Endodermal cell (in vitro differentiated cells): ENCODE results near the gene FKRP. TPM values are rescaled to one million over a fixed set of nuclear protein-coding genes. Genes with fewer than 3 reads are reported as not detected.
A peak's percentile ranks its signal among the peaks of the same experiment; 100 is the strongest.

Source experiments
- DNase-seq: peaks from one replicate; pipeline ENCODE4 v3.0.0-alpha.2; 2017
- H3K27ac ChIP-seq: 2 replicates; pipeline ENCODE4 v1.5.1; 2013; ENCODE audit warnings: mild to moderate bottlenecking, low read depth, low read length, moderate library complexity
- H3K27me3 ChIP-seq: 2 replicates; pipeline ENCODE4 v1.6.1; 2013; ENCODE audit warnings: mild to moderate bottlenecking, low read length, moderate library complexity; ENCODE audit not compliant: insufficient read depth, control insufficient read depth, poor library complexity, severe bottlenecking
- H3K36me3 ChIP-seq: 2 replicates; pipeline ENCODE4 v1.7.0; 2013; ENCODE audit warnings: mild to moderate bottlenecking, low read length, moderate library complexity; ENCODE audit not compliant: control insufficient read depth, insufficient read depth
- H3K4me1 ChIP-seq: one replicate; pipeline ENCODE4 v1.7.0; 2013; ENCODE audit warnings: low read length; ENCODE audit not compliant: control insufficient read depth, insufficient read depth
- H3K4me3 ChIP-seq: 2 replicates; pipeline ENCODE4 v1.5.1; 2013; ENCODE audit warnings: mild to moderate bottlenecking, low read length, moderate library complexity
- H3K9ac ChIP-seq: 2 replicates; pipeline ENCODE4 v1.6.1; 2013; ENCODE audit warnings: mild to moderate bottlenecking, low read length, moderate library complexity; ENCODE audit not compliant: poor library complexity, severe bottlenecking; ENCODE audit errors: extremely low read depth
- H3K9me3 ChIP-seq: 2 replicates; pipeline ENCODE4 v1.6.1; 2013; ENCODE audit warnings: mild to moderate bottlenecking, low read length, moderate library complexity; ENCODE audit not compliant: control insufficient read depth
- H3K27ac Mint-ChIP-seq: 2 replicates; pipeline ENCODE4 v1.8.0; 2020; ENCODE audit warnings: mixed read lengths
- H3K27me3 Mint-ChIP-seq: 2 replicates; pipeline ENCODE4 v1.8.0; 2021; ENCODE audit warnings: mild to moderate bottlenecking, mixed read lengths; ENCODE audit not compliant: insufficient read depth
- H3K36me3 Mint-ChIP-seq: 2 replicates; pipeline ENCODE4 v1.8.0; 2020; ENCODE audit warnings: low read depth, mixed read lengths
- H3K4me1 Mint-ChIP-seq: 2 replicates; pipeline ENCODE4 v1.8.0; 2020; ENCODE audit warnings: mixed read lengths
- H3K4me3 Mint-ChIP-seq: 2 replicates; pipeline ENCODE4 v1.8.0; 2020; ENCODE audit warnings: mild to moderate bottlenecking, moderate library complexity, mixed read lengths
- H3K9me3 Mint-ChIP-seq: 2 replicates; pipeline ENCODE4 v1.8.0; 2020; ENCODE audit warnings: mild to moderate bottlenecking, mixed read lengths
- WGBS, 2 experiments: methylation state at CpG; one replicate each; pipeline versions ENCODE4 v1.1.5 to v1.1.7; 2013; ENCODE audit warnings: missing lambda C conversion rate in 2 of 2, mixed read lengths in 1 of 2; ENCODE audit not compliant: insufficient coverage in 1 of 2, insufficient read length in 1 of 2; 5-methylcytosine and 5-hydroxymethylcytosine counted together
- total RNA-seq, 2 donors: library from RNA; stranded (reverse); fragmentation: NEBNext Ultra II Directional in 1 of 2; extraction: Animal tissue kit (Norgen Biotek cat#: 25700) in 1 of 2; gene quantifications; 2 replicates in 1 of 2; 3 replicates in 1 of 2; pipeline ENCODE4 v1.2.1, GENCODE V29; 2021
- TF ChIP-seq, protein P1 (sequence below): fragments of 200-600 bp; sonication (generic); conservative IDR thresholded peaks from 2 replicates; pipeline ENCODE4 v1.5.0; 2021; ENCODE audit warnings: antibody characterized with exemption, mild to moderate bottlenecking

The FKRP gene
- total RNA-seq, 2 donors from 2014 or later = 19.8 to 33.7 TPM

DNA sequence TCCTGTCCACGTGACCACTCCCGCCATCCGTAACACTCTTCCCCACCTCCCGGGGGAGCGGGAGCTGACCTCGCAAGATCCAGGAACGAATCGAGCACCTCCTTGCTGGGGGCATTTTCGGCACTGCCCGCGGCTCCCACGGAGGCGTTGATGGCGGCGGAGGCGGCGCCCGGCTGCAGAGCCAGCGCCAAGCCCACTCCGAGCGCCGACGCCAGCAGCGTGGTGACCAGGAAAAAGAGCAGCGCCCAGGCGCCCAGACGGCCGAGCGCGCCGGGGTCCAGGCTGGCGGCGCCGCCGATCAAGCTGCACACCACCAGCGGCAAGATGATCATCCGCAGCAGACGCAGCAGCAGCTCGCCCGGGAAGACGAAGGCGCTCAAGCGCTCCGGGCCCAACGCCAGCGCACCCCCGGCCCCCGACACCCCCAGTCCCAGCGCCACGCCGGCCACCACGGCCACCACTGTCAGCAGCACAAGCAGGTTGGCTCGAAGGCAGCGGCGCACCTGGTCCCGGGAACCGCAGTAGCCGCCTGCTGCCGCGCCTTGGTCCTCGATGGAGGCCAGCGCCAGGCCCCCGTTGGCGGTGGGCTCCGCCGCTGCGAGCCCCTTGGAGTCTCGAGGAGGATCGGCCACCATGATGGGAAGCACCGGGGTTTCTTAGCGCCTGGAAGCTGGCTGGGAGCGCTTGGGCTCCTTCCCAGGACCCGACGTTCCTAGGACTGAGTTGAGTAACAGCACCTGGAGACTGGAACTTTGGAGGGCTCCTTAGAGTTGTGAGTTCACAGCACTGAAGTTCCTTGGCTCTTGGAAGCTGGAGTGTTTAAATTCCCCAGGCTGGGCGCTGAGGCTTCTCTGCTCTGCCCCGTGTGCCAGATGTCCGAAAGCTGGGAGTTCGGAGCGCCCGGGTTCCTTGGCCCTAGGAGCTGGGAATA is 41.7 kb downstream of the FKRP start:
- Mint-ChIP-seq H3K4me1 (peaks cover 23% of the 10 kb centered on the region), H3K27ac (peak overlapping the region; percentile 91), H3K27me3 (peaks cover 42% of the 10 kb centered on the region), H3K9me3 (no peaks in the 10 kb centered on the region), H3K4me3 (peak overlapping the region; percentile 85), H3K36me3 (peaks cover 23% of the 10 kb centered on the region)
- 0% methylated on average over 42 to 80 of the region's 80 CpGs for WGBS, 2 experiments
- H3K9me3 ChIP-seq = no peaks in the 10 kb centered on the region
- peaks cover 16% of the 10 kb centered on the region for H3K27me3 ChIP-seq
- H3K9ac ChIP-seq = peak overlapping the region; percentile 77
- TF ChIP-seq, protein P1, sequence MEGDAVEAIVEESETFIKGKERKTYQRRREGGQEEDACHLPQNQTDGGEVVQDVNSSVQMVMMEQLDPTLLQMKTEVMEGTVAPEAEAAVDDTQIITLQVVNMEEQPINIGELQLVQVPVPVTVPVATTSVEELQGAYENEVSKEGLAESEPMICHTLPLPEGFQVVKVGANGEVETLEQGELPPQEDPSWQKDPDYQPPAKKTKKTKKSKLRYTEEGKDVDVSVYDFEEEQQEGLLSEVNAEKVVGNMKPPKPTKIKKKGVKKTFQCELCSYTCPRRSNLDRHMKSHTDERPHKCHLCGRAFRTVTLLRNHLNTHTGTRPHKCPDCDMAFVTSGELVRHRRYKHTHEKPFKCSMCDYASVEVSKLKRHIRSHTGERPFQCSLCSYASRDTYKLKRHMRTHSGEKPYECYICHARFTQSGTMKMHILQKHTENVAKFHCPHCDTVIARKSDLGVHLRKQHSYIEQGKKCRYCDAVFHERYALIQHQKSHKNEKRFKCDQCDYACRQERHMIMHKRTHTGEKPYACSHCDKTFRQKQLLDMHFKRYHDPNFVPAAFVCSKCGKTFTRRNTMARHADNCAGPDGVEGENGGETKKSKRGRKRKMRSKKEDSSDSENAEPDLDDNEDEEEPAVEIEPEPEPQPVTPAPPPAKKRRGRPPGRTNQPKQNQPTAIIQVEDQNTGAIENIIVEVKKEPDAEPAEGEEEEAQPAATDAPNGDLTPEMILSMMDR = no peak
- peak overlapping the region; percentile 93 for H3K4me3 ChIP-seq
- peaks cover 2% of the 10 kb centered on the region for H3K4me1 ChIP-seq
- peak; percentile 85 for DNase-seq
- peaks cover 5% of the 10 kb centered on the region for H3K36me3 ChIP-seq
- H3K27ac ChIP-seq = peak overlapping the region; percentile 47

DNA sequence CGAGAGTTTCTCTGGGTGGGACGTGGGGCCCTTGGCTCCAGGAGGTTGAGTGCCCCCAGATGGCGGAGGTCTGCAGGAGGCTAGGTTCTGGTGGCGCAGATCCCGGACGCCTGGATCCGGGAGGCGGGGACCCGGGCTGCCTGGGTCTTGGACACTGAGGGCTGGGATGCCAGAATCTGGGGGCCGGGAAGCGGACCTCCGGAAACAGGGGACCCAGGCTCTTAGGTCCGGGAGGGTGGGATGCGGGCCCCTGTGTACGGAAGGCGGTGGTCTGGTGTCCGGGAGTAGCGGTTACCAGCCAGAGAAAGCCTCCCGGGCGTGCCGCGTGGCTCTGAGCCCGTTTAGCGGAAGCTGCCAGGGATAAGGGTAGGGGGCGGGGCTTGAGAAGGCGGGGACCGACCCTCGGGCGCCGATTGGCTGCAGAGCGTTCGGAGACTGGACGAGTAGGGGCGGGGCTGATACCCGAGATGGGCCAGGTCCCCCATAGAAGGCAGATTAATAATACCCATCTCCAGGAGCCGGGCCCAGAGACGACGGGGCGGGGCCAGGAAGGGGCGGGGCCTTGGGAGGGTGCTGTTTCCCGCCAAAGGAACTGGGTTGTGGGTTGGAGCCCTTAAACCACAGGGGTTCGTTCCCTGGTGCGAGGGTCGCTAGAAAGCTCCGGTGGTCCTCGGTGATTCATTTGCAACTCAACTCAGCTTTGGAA is 42.6 kb downstream of the FKRP start, which contains the start of gene SLC1A5:
TSS of gene SLC1A5 (minus strand) at position 333 of the 706 bp plus-strand sequence. CDS start 629 bp downstream, outside the sequence.
- Histone ChIP-seq H3K9ac (peak within 1 kb of the TSS; percentile 77), H3K4me1 (peaks cover 2% of the 10 kb centered on the region), H3K4me3 (peak within 1 kb of the TSS; percentile 93), H3K27ac (peak within 1 kb of the TSS; percentile 42), H3K27me3 (peaks cover 18% of the 10 kb centered on the region), H3K36me3 (no peaks in the 10 kb centered on the region), H3K9me3 (no peaks in the 10 kb centered on the region)
- 1 to 3% methylated on average over 8 to 45 of the region's 46 CpGs for WGBS, 2 experiments
- H3K27me3 Mint-ChIP-seq = peaks cover 46% of the 10 kb centered on the region
- peaks cover 18% of the 10 kb centered on the region for H3K36me3 Mint-ChIP-seq
- peaks cover 23% of the 10 kb centered on the region for H3K4me1 Mint-ChIP-seq
- TF ChIP-seq, protein P1 = no peak
- H3K27ac Mint-ChIP-seq = peak within 1 kb of the TSS; percentile 91
- no peaks in the 10 kb centered on the region for H3K9me3 Mint-ChIP-seq
- H3K4me3 Mint-ChIP-seq = peak within 1 kb of the TSS; percentile 85
- DNase-seq = peak; percentile 100

DNA sequence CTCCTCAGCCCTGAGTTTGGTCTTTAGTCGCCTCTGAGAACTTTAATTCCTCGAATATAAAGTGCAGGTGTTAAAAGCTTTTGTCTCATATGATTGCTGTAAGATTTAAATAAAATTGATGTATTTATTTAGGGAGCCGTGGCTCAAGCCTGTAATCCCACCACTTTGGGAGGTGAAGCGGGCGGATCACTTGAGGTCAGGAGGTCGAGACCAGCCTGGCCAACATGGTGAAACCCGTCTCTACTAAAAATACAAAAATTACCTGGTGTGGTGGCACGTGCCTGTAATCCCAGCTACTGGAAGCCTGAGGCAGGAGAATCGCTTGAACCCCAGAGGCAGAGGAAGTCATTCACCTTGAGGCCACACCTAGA is 43.1 kb downstream of the FKRP start:
- WGBS, 2 experiments = 65 to 70% methylated on average over 7 to 9 of the region's 9 CpGs
- Mint-ChIP-seq H3K4me1 (peaks cover 21% of the 10 kb centered on the region), H3K36me3 (peaks cover 13% of the 10 kb centered on the region), H3K27ac (no peak overlapping the region), H3K27me3 (peaks cover 49% of the 10 kb centered on the region), H3K4me3 (no peak overlapping the region), H3K9me3 (no peaks in the 10 kb centered on the region)
- H3K4me3 ChIP-seq = no peak overlapping the region
- H3K9ac ChIP-seq = no peak overlapping the region
- H3K27me3 ChIP-seq = peaks cover 18% of the 10 kb centered on the region
- H3K36me3 ChIP-seq = no peaks in the 10 kb centered on the region
- peaks cover 2% of the 10 kb centered on the region for H3K4me1 ChIP-seq
- no peak overlapping the region for H3K27ac ChIP-seq
- no peaks in the 10 kb centered on the region for H3K9me3 ChIP-seq
- no peak for DNase-seq
- TF ChIP-seq, protein P1 = no peak
